Left kidney (tissue), 2 donors: ENCODE results near the gene TXLNG. TPM values are rescaled to one million over a fixed set of nuclear protein-coding genes. Genes with fewer than 3 reads are reported as not detected.

Experiments
- DNase-seq: peaks from one replicate; pipeline ENCODE4 v3.0.0-alpha.2; 2013
- polyA plus RNA-seq: library from polyadenylated mRNA; unstranded; fragments of 120-200 nt; gene quantifications from one replicate; pipeline ENCODE4 v1.2.1, GENCODE V29; 2013; ENCODE audit not compliant: insufficient read length

The TXLNG gene
- polyA plus RNA-seq, 1 donor, result 19.4 TPM

DNA sequence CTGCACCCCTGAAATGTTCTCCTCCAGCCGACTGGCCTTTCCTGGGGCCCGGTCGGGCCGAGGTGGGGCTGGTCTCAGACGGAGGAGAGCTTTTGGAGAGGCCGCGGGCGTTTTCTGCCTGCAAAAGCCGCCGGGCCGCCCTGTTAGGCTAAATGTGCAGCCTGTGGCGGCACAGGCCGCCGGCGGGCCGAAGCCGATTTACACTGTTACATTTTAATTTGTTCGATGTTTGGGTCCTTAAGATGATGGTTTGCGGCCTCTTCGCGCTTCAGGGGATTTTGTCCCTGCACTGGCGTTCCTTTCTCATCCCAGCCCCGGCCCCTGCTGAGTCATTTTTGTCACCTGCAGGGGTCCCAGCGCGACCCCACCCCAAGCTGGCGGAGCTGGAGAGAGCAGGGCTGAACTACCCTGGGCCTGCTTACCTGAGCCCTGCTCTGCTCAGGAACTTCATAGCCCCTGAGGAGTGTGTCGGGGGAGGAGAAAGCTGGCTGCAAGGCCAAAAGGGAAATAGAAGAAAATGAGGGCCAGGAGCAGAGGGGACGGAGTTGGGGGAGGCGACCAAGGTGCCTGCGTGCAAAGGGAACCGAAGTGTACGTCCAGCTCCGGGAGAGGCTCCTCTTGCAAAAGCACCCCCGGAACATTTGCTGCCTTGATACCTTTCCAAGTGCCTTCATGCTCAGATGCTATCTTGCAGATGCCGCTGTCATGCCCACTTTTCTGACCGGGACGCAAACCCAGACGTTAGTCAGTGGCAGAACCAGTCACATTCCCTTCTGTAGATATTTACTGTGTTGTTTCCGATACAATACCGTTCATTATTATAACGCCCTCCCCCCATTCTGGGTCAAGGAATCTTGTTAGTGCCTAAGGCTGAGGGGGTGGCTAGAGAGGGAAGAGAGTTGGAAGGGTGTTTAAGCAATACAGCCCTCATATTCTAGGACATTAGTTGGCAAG is 84.9 kb downstream of the TXLNG start:
- peak; percentile 14 for DNase-seq

DNA sequence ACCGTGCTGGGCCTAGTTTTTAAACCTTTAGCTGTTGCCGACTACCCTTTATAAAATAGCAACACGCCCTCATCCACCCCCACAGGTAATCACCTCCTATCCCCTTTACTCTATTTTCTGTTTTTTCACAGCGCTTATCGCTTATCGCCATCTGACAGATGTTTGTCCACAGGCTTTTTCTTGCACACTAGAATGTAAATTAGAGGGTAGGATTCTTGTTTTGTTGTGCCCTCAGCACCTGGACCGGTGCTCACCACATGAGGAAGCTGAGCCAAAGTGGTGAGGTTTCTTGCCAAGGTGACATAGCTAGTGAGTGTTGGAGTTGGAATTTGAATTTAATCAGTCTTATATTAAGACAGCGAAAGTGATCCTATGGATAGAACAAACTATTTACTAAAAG is 86.8 kb downstream of the TXLNG start:
- DNase-seq, result no peak

DNA sequence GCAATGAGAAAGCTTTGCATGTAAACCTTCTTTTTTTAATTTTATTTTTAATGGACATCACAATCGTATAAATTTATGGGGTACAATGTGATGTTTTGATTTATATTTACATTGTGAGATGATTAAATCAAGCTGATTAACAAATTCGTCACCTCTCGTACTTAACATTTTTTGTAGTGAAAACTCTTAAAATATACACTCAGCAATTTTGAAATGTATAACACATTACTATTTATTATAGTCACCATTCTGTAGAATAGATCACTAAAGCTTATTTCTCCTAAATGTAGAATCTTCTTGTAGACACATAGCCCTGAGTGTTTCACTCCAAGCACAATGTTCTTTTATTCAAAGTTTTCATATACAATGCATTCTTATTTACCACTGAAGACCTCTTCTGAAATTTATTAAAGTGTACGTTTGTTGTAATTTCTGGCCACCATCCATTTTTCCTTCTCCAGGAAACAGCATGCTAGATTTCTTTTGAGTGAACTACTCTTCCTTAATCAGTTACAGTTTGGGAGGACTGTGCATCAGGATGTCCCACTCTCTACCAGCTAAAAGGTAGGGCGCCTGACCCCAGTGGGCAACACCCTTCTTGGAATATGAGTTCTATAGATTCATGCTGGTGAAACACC is 88.3 kb downstream of the TXLNG start:
- DNase-seq, result no peak

DNA sequence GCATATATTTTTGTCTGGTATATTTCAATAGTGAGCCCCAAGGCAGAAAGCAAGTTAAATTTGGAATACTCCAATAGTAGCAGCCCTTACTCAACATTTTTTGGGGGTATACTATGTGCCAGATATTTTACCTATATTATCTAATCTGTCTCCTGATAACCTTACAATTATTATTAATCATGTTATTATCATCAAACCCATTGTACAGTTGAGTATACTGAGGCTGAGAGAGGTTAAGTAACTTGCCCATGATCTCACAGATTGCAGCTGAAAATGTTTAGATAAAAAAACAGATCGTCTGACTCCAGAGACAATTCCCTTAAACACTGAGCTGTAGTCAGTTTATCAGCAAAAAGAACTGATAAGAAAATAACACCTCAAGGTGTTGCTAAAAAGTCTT is 90.4 kb downstream of the TXLNG start:
- DNase-seq, result no peak

DNA sequence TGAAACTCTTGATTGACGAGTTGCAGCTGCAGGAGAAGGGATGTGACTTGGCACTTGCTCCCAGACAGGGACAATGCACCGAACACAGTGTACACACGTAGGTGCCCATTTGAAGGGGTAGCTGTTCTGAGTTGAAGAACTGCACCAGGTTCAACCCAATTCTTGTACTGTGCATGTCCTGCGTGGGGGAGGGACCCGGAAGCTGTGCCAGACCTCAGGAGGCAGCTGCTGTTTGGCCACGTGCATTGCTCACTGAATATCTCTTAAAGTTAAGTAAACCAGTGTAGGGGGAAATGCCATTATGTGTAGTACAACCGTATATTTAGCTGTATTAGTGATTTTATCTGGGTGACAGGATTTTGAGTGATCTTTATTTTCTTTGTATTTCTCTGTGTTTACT is 95.9 kb downstream of the TXLNG start:
- DNase-seq, result peak; percentile 5

DNA sequence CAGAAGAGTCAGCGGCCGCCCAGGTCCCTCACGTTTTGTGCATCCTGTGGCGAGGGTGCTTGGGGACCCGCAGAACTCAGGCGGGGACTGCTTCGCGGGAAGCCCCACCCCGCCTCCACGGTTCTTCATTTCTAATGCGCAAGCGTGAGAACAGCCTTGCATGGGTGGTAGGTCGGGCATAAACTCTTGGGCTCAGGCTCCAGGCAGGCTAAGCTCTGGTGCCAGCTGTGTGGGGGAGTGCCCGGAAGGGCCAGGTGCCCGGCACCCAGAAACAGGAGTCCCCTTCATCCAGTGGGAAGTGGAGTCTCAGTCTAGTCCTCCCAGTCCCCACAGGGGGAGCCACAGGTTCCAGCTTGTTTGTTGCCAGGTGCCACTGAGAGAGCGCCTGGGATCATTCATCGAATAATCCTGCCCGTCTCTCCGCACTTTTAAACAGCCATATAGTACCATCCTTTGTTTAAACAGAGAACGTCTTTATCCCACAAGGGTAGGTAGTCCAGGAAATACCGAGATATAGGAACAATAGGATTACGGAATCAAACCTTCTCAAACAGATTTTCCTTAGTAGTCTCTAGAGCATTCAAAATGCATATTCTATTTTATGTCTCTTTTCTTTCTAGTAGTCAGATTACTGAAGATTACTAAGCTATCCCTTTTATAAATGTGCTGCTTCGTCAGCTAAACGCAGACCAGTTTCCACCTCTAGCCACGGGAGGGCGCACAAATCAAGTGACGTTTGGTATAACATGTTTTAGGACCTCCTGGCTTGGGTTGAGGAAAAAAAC is 96.6 kb downstream of the TXLNG start:
- DNase-seq, result peak; percentile 75

DNA sequence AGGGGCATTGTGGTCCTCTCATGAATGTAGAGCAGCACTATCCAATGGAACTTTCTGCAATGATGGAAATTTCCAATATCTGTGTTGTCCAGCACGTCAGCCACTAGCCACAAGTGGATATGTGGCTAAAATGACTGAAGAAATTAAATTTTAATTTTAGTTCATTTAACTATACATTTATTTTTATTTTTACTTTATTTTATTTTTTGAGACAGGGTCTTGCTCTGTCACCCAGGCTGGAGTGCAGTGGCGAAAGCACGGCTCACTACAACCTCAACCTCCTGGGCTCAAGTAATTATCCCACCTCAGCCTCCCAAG is 97.2 kb downstream of the TXLNG start:
- no peak for DNase-seq

DNA sequence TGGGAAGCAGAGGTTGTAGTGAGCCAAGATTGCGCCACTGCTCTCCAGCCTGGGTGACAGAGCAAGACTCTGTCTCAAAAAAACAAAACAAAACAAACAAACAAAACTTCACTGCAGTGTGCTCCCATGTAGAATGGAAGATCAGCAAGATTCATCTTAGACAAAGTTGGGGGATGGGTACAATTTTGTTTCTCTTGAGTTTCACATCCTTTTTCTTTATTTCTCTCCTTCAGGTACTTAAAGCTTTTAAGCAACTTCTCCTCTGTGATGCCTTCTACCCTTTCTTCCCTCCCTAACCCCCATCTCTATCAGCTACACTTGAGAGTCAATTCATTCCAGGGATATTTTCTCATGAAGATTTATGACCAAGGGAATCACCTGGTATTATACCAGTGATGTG is 99.4 kb downstream of the TXLNG start:
- DNase-seq, result no peak

DNA sequence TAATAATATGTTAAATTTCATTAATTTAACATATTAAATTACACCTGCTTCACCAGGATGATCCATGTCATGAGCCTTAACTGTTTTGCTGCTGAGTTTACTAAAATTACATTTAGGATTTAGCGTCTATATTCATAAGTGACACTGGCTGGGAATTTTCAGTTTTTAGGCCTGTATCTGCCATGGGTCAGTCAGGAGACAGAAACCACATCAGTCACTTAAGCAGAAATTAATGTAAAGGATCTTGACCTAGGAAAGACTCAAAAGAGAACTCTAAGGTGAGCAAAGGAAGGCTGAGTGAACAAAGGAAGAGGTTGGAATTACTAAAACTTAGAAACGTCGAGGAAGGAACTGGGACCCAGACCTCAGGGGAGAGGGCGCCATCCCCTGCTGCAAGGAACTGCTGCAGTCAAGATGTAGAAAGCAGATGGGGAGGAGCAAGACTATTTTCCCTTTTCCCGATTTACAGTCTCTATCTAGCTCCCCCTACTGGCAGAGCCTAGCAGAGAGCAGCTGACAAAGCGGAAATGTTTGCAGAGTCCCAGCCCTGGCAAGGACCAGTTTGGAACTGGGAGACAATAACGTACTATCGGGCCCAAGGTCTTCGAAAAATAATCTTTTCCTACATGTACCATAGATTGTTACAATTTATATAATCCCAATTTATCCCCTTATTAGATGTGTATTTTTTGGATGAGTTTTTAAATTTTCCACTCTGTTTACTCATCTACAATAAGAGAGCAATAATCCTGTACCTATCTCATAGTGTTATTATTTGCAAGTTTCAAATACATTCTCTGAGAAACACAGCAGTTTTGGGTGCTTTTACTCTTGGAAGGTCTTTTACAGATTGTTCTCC is 106.5 kb downstream of the TXLNG start:
- DNase-seq, result peak; percentile 80

Other genes starting within 250 kb of the TXLNG start
- gene S100G, start 136.3 kb upstream of the TXLNG start, polyA plus RNA-seq, result not detected
- gene CTPS2, start 73.8 kb upstream of the TXLNG start, polyA plus RNA-seq, result 52.2 TPM
- 33.6 TPM for gene SYAP1, start 66.9 kb upstream of the TXLNG start, polyA plus RNA-seq
- 265 TPM for gene RBBP7, start 83.9 kb downstream of the TXLNG start, polyA plus RNA-seq
- 12.1 TPM for gene REPS2, start 160.2 kb downstream of the TXLNG start, polyA plus RNA-seq